Right renal cortex interstitium (tissue), 3 donors: ENCODE data around the gene UTS2R. TPM values are rescaled to one million over a fixed set of nuclear protein-coding genes. Genes with fewer than 3 reads are reported as not detected.
"Not testable (repeated sequence)": the region's sequence is repeated elsewhere in the genome, so short reads cannot be mapped to it uniquely, and the experiment has no call there.

ENCODE experiments used
- DNase-seq, 3 donors: peaks; one replicate each; pipeline ENCODE4 v3.0.0-alpha.2; 2013; ENCODE audit warnings: low read depth in 3 of 3, low spot score in 2 of 3
- polyA plus RNA-seq, 3 donors: library from polyadenylated mRNA; unstranded; fragments of 120-200 nt; gene quantifications; one replicate each; pipeline ENCODE4 v1.2.1, GENCODE V29; 2013; ENCODE audit not compliant: insufficient read length in 3 of 3

Gene UTS2R
- polyA plus RNA-seq, 3 donors = 0.11 to 0.61 (median 0.41) TPM

- no peak for DNase-seq
Observed at GRCh38 chr17:82351254-82351712, 20.3 kb upstream of the UTS2R start.

- peak; percentile 76 to 82 (median 79) for DNase-seq
Observed at GRCh38 chr17:82351713-82352488, 19.7 kb upstream of the UTS2R start.

- no peak for DNase-seq
Observed at GRCh38 chr17:82353484-82353883, 18.1 kb upstream of the UTS2R start.

GRCh38 chr17:82354804-82355308 is 16.7 kb upstream of the UTS2R start:
- DNase-seq = no peak

GRCh38 chr17:82355770-82356427 is 15.7 kb upstream of the UTS2R start:
- no peak for DNase-seq

GRCh38 chr17:82356845-82357355 is 14.7 kb upstream of the UTS2R start:
- no peak for DNase-seq

- DNase-seq = no peak
Observed at GRCh38 chr17:82357394-82357793, 14.2 kb upstream of the UTS2R start.

- no peak for DNase-seq
Observed at GRCh38 chr17:82358465-82359350, 12.9 kb upstream of the UTS2R start, which contains the start of gene TEX19. Gene TEX19, plus strand, starts transcription at chr17:82359247. Its CDS starts 2,904 bp downstream, at chr17:82362151.

GRCh38 chr17:82359451-82360074 is 12.0 kb upstream of the UTS2R start:
- not testable (repeated sequence) for DNase-seq

- DNase-seq = no peak
Observed at GRCh38 chr17:82361885-82362633, 9.5 kb upstream of the UTS2R start.

- no peak for DNase-seq
Observed at GRCh38 chr17:82365606-82366295, 5.8 kb upstream of the UTS2R start.

GRCh38 chr17:82366749-82367148 is 4.8 kb upstream of the UTS2R start:
- DNase-seq = no peak

- DNase-seq = no peak
Observed at GRCh38 chr17:82367724-82368524, 3.6 kb upstream of the UTS2R start.

- no peak for DNase-seq
Observed at GRCh38 chr17:82369211-82369610, 2.4 kb upstream of the UTS2R start.

- no peak for DNase-seq
Observed at GRCh38 chr17:82370471-82371332, 863 bp upstream of the UTS2R start.

GRCh38 chr17:82372249-82373071 is 895 bp downstream of the UTS2R start:
- DNase-seq = no peak
